GM21367 (cell line): ENCODE data around the gene TGFBR3.

Experiments
- ATAC-seq: cut with Tn5 transposase; IDR thresholded peaks from one replicate; pipeline ENCODE4 v1.9.1; 2021; ENCODE audit not compliant: unreplicated experiment

TGFBR3 gene

DNA sequence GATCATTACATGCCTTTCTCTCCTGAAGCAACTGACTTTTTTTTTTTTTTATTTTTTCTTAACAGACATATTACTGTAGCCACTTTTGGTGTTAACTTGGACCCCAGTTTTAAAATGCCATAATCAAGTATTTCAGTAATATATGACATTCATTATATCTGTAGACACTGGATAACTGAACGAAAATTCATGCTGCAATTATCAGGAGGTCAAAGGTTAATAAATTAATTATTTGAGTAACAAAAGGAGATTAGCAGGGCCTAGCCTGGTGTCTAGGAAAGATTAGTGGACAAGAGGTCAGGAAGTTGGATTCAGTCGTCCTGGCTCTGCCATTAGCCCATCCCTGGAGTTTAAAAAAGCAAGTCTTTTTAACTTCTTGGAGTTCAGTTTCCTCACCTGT is 168.1 kb downstream of the TGFBR3 start:
- no peak for ATAC-seq

DNA sequence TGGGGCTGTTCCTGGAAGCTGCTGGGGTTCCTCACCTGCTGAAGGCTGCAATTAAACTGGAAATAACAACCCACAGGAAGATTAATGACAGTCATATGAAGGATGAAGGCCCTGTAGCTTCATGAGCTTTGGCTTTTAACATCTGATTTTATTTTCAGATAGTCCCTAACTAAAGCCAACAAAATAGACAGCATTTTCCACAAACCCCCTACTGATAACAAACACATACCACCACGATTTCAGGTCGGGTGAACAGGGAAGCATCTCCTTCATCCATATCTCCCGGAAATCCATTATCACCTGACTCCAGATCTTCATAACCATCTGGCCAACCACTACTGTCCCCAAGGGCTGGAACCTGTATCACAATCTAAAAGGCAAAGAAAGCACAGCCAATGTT is 169.6 kb downstream of the TGFBR3 start:
- no peak for ATAC-seq

DNA sequence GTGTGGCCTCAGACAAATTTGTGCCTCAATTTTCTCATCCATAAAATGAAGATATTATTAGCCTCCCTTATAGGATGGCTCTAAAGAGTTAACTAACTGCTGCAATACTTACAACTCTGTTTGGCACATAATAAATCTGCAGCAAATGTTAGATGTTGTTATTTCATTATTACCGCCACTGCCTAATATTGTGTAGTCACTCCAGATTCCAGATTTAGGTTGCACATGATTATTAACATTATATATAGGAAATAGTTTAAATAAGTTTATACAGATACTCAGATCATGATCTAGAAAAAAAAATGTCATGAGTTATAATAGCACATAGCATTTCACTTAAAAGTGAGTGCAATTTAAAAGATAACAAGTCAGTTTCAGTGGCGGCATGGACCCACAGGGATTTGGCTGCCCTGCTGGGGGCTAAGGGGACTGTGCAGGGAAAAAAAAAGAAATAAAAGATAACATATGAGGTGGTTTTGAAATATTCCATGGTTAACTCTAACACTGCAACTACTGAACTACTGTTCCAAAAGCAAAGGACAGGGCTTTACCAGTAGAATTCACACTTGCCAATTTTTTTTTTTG is 170.4 kb downstream of the TGFBR3 start:
- ATAC-seq, result no peak

DNA sequence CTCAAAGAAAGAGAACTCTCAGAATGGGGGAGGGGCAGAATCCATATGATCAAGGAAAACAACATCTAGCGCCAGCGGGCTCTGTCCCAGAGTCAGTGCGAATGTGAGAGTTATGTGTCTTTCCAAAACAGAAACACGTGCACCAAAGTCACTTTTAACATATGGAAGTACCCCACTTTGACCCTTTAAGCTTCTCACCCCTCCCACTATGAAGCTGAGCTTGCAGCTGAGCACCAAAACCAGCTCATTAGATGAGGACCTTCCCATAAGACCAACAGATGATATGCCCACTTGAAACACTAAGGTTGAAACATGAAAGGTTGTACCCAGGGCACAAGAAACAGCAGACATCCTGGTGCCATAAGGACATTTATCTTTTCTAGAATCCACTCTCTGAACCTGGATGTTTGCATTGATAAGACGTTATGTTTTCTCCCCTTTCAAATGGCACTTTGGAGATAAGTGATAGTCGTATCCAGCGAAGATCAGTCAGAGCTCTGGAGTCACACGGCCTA is 171.0 kb downstream of the TGFBR3 start:
- no peak for ATAC-seq

DNA sequence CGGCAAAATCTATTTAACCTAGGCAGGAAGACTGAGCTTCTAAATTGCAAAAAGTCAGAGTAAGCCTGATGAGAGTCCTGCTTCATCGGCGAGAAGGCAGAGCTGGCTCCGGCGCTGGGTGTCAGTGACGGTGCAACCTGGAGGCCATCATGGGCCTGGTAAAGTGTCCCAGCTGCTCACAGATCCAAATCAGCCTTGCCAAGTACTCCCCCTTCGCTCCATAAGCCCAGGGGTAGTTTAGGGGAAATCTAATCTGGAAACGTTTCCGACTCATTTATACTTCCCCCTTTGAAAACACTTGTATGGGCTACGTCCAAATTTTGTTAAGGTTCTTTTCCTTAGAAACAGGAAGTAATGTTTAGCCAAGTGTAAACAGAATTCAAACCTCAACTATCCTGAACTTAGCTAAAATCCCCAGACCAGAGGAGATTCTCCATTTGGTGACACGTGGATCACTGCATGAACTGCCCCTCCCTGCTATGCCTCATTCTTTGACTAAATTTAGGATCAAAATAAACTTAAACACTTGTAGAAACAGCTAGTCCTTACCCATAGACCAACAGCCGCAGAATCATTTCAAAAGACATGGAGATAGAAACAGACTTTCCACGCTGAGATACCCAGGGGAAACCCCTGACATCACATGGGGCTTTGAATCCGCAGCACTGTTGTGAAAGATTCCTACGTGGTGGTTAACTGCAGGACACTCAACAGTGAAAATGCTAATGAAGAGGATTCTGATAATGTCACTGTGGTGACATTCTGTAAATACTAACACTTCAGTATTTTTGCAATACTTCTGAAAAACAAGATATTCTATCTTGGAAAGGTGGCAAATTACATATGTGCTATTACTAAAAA is 172.7 kb downstream of the TGFBR3 start:
- peak; percentile 59 for ATAC-seq

DNA sequence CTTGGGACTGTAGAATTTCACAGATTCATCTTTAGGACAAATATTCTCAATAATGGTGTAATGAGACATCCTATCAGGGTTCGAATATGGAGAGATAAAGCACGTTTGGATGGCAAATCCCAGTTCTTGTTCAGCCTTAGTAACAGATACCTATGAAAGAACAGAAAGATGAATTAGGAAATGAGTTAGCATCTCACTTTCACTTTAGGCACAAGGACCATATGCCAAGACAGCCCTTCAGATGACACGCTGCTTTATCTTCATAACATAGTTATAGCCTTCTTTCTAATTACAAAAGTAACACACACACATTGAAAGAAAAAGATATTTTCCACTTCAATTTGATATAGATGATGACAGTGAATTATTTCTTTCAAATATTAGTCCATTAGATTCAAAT is 173.6 kb downstream of the TGFBR3 start:
- no peak for ATAC-seq

DNA sequence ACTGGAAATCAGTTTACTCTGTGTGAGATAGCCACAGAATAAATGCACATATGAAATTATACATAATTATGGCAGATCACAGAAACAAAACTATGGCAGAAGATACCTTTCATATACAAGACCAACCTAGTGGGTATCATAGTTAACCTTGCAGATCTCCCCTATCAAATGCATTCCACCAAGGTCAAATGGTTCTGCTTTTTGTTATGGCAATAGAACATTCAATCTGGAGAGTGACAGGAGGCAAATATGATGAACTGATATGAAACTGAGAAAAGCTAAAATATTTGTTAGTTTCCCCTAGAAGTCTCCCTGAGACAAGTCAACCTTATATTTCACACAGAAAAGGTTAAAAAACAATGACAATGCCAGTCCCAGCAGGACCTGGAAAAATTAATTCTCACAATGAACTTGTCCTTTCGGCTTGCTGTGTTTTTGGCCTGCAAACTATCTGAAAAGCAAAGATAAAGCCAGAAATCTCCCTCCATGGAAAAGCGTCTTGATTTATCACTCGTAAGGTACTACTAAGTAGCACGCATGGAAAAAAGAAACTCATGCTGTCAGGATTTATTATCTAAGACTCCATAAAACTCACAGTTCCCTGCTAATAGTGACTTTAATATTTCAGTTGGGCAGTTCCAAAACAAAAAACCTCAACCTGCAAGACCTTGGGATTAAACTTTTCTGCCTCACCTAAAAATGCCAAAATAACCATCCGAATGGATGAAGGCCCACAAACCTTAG is 174.3 kb downstream of the TGFBR3 start:
- no peak for ATAC-seq

DNA sequence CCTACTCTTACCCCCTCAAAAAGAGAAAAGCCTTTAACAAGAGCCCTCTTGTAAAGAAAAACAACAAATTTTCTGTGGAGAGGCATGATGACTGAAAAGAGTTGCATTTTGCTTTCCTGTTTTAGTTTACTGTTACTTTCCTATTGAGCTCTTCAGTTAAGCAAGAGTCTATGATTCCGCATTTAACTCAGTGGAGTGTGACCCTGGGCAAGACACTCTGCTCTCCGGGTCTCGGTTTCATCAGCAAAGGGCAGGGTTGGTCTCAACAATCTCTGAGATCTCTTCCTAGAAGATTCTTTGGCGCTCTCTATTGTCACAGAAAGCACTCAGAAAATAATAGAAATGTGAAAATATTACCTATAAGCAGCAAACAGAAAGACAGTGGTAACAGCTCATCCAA is 175.7 kb downstream of the TGFBR3 start:
- ATAC-seq, result no peak

DNA sequence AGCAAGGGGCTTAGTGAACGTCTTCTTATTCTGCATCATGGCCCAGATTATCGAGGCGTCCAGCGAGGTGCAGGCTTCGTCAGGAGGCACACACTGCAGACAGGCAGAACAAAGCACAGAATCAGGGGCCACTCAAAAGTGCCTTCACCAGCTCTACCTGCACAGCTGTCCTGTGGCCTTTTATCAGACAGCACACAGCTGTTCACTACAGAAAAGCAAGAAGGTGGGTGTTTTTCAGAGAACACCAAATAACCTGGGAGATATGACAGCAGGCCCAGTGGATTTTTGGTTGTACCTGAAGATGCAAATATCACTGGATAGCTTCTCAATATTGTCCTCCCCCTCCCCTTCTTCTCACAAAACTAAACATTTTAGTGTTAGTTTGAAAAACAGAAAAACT is 177.3 kb downstream of the TGFBR3 start:
- ATAC-seq, result no peak

DNA sequence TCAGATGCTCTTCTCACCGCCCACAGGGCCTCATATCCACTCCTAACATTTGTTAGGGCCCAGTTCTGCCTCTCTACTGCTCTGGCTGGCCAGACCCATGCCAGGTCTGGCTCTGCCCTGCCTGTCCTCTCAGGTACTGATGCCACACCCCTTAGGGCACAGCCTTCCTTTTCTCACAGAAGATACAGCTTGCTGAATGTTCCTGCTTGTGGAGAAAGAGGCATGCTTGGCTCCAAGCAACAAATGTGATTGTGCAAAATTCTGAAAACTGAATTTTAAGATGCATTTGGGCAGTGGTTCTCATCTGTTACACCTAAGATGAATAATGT is 178.1 kb downstream of the TGFBR3 start:
- ATAC-seq, result no peak

DNA sequence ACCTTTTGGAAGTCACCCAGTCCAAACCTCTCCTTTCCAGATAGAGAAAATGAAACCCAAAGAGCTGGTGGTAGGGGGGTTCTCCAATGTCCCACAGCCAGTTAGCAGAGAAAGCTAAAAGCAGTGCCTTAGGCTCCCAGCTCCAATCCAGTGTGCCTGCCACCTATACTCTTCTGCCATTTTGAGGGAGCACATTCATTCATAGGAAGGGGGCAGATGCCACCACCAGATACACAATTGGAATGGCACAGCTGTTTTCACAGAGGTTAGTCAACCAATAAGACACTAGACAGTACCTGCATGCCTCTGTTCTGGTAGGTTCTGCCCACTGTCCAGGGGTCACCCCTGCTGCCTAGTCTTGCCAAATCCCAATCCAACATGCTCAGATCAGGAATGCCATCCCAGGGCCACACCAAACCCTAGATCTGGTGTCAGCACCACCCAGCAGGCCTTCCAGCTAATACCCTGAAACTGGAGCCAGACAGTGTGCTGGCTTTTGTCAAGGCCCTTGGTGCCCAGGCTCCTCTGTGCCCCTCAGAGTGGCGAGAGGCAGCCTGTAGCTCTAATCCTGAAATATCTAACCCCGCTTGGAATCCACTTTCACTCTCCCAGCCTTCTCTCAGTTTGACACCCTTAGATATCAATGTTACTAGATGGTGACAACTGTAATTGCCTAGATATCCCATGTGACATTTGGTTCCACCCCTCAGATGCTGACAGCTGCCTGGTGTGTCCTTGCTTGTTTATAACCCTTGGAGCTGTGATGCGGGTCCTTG is 178.6 kb downstream of the TGFBR3 start:
- ATAC-seq, result no peak

DNA sequence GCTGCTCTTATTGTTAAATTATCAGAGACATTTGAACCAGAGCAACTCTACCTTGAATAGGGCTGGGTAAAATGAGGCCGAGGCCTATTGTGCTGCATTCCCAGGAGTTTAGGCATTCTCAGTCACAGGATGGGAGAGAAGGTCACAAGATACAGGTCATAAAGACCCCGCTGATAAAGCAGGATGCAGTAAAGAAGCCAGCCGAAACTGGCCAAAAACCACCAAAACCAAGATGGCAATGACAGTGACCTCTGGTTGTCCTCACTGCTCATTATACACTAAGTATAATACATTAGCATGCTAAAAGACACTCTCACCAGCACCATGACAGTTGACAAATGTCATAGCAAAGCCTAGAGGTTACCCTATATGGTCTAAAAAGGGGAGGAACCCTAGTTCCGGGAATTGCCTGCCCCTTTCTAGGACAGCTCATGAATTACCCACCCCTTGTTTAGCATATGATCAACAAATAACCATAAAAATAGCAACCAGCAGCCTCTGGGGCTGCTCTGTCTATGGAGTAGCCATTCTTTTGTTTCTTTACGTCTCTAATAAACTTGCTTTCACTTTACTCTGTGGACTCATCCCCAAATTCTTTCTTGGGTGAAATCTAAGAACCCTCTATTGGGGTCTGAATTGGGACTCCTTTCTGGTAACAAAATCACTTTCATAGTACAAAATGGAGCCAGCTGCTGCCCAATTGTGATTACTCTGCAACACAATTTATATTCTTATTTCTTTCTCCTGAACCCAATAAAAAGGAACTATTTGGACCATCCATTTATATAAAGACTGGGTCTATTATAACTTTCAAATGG is 179.6 kb downstream of the TGFBR3 start:
- no peak for ATAC-seq

DNA sequence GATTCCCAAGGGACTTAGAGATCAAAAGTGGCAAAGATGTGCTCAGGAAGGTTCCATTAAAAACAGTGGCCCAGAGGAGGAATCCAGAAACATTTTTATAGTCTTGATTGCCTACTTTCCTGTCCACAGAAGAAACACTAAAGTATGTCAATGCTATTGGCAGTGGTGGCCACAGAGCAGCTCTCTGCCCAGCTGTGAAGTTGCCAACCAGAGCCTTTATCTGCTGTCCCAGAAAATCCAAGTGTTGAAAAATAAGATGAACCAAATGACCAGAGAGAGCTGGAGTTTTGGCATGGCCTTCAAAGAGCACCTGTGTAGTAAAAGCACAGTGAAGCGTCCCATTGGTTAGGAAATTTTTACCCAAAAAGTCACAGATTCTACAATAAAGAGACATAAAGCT is 181.2 kb downstream of the TGFBR3 start:
- no peak for ATAC-seq

DNA sequence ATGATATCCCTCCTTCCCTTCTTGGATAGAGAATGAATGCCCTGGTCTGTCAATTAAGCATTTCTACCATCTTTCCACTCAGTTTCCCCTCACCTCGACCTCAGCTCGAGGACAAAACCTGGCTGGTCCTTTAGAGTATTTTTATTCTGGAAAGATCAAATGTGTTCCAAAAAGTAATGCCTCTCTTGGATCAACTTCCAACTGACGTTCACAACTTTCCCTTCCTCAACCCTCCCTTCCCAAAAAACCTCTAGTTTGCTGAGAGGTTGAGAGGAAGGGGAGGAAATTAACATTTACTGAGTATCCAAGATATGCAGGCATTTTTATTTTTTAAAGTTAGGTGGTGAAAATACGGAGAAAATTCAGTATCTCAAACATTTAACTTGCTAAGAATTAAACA is 182.9 kb downstream of the TGFBR3 start:
- no peak for ATAC-seq

DNA sequence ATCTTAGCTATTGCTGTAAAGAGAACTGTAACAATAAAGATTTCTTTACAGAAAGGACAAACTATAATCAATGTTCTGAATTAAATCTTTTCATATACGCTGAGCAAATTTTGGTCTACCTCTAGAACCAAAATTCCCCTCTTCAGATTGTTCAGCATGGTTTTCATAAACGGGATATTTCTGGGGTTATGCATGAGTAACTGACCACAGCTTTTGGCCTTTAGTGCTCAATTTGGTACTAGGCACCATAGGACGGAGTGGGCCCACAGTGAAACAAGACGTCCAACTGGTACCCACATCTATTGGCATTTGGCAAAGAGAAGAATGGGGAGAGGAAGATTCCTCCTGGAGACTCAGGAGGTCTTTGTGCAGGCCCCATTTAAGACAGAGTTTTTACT is 184.5 kb downstream of the TGFBR3 start:
- ATAC-seq, result no peak

DNA sequence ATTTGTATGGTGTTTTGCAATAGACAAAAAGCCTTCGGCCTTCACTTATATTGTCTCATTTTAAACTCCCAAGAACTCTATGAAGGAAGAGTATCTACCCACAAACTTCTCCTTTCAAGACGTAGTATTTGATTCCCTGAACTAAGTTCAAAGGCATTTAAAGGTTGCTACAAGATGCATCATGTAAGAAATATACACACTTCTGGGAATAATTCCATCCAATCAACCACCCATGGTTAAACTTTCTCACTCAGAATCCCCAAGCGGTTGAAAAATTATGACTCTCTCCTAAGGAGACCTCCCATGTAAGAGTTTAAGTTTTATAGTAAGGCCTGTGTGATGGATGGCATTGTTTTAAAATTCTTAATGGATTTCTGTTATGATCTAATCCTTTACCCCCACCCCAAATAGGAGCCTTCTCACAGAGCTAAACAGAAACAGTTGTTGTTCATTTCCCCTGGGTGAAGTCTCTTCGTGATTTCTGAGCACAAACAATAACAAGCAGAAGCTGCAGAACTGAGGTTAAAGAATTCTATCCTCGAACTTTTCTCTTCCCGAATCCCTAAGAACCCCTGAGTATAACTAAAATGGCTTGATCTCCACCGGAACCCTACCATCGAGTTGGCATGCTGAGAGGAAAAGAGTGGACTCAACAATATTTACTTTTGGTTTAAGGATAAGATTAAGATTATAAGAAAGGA is 185.0 kb downstream of the TGFBR3 start:
- no peak for ATAC-seq

DNA sequence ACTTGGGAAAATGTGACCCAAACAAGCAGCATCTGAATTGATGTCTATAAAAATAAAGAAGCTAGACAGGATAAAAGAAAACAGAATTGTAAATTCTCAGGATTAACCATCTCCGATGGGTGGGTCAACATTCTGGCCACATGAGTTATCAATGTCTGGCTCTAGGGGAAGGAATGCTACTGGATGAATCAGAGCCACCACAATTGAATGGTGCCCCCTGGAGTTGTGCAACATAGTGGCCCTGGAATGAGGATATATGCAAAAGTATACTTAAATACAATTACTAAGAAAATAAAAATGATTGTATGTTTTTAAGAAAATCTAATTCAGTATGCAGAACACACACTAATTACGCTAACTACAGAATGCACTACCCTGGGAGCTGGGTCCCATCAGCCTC is 185.6 kb downstream of the TGFBR3 start:
- no peak for ATAC-seq

DNA sequence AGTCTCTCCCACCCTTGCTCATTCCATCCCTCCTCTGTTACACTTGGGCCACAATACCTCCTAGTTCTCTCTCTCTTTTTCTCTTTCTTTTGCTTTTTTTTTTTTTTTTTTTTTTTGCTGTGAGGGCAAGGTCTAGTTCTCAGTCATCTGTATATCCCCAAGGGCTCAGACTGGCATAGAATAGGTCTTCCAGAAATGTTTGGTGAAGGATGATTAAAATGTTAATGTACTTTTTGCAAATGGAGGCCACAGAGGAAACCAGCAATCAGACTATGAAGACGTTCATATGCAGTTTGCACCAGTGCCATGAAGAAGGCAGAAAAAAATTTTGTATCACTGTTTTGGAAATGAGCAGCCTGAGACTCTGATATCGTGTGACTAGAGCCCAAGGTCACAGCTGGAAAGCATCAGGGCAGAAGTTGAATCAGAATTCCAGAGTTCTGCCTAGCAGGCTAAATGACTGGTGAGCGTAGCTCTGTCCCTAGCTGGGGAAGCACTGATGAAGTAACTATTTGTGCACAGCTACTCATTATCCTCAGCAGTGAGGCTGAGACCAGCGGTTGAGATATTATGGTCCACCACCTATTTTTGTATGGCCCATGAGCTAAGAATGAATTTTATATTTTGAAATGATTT is 186.5 kb downstream of the TGFBR3 start:
- no peak for ATAC-seq

DNA sequence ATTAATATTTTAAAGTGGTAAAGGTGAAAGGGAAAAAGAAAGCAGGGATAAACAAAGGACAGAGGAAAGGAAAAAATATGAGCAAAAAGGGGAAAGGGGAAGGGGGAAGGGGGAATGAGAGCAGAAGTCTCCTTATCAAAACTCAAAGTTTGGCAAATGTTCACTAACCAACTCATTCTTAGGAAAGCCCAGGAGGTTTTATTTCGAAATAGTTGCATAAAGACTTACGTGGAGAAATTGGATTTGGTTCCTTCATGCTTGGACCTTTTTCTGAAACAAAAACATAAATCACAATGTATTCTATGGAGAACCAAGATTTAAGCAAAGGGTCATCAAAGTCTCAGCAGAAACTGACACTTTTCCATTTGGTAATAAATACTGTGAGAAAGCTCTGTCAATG is 188.1 kb downstream of the TGFBR3 start:
- no peak for ATAC-seq
